Panc1 (cell line): ENCODE data around the gene DNM3.

Source experiments
- CTCF ChIP-seq: fragments of 450-650 bp; IDR thresholded peaks from 2 replicates; pipeline ENCODE4 v1.5.1; 2017; ENCODE audit warnings: mild to moderate bottlenecking
- REST ChIP-seq, 2 experiments: IDR thresholded peaks; 2 replicates each; pipeline ENCODE4 v1.6.1; 2011 to 2012; ENCODE audit warnings: low read depth in 2 of 2, control low read depth in 1 of 2, low read length in 1 of 2, mild to moderate bottlenecking in 1 of 2, moderate library complexity in 1 of 2; ENCODE audit not compliant: insufficient read depth in 1 of 2

GRCh38 chr1:172380441-172381244 lies 539.3 kb downstream of the DNM3 start:
- TF ChIP-seq CTCF, result no peak
- no peak for TF ChIP-seq REST (IDR thresholded peaks at IDR 0.05; ENCODE audit: insufficient read depth in 1 of 2, low read depth in 2 of 2, low read length in 1 of 2)
